Progenitor cell of endocrine pancreas (in vitro differentiated cells): Measurements from ENCODE around the gene PGM2. TPM values are rescaled to one million over a fixed set of nuclear protein-coding genes. Genes with fewer than 3 reads are reported as not detected.

ENCODE experiments used
- DNase-seq: peaks from one replicate; pipeline ENCODE4 v3.0.0; 2021; ENCODE audit warnings: low spot score; ENCODE audit not compliant: unreplicated experiment
- H3K27ac Mint-ChIP-seq: 2 replicates; pipeline ENCODE4 v1.8.0; 2021; ENCODE audit warnings: mild to moderate bottlenecking, moderate library complexity, mixed read lengths
- H3K27me3 Mint-ChIP-seq: 2 replicates; pipeline ENCODE4 v1.8.0; 2021; ENCODE audit warnings: mixed read lengths
- H3K36me3 Mint-ChIP-seq: 2 replicates; pipeline ENCODE4 v1.8.0; 2022; ENCODE audit warnings: mixed read lengths; ENCODE audit not compliant: insufficient read depth
- H3K4me1 Mint-ChIP-seq: 2 replicates; pipeline ENCODE4 v1.8.0; 2021; ENCODE audit warnings: low read depth, mixed read lengths
- H3K4me3 Mint-ChIP-seq: 2 replicates; pipeline ENCODE4 v1.8.0; 2021; ENCODE audit warnings: low read depth, mild to moderate bottlenecking, moderate library complexity, mixed read lengths
- H3K9me3 Mint-ChIP-seq: 2 replicates; pipeline ENCODE4 v1.8.0; 2021; ENCODE audit warnings: low read depth, mixed read lengths
- CTCF ChIP-seq: fragments of 200-600 bp; sonication (generic); IDR thresholded peaks from one replicate; pipeline ENCODE4 v1.5.0; 2021; ENCODE audit warnings: antibody characterized with exemption, mild to moderate bottlenecking; ENCODE audit not compliant: unreplicated experiment
- total RNA-seq: library from RNA; stranded (reverse); gene quantifications from 2 replicates; pipeline ENCODE4 v1.2.1, GENCODE V29; 2021

PGM2 gene
- total RNA-seq, 1 donor from 2014 or later: 25.9 TPM

- Mint-ChIP-seq H3K27me3 (peaks cover 43% of the 10 kb centered on the region), H3K4me1 (peaks cover 3% of the 10 kb centered on the region), H3K36me3 (peaks cover 2% of the 10 kb centered on the region), H3K27ac (no peak overlapping the region), H3K4me3 (no peak overlapping the region), H3K9me3 (peaks cover 3% of the 10 kb centered on the region)
- TF ChIP-seq CTCF: no peak
- no peak for DNase-seq
These were observed 68.8 kb downstream of the PGM2 start for GRCh38 chr4:37895271-37895670.

DNA sequence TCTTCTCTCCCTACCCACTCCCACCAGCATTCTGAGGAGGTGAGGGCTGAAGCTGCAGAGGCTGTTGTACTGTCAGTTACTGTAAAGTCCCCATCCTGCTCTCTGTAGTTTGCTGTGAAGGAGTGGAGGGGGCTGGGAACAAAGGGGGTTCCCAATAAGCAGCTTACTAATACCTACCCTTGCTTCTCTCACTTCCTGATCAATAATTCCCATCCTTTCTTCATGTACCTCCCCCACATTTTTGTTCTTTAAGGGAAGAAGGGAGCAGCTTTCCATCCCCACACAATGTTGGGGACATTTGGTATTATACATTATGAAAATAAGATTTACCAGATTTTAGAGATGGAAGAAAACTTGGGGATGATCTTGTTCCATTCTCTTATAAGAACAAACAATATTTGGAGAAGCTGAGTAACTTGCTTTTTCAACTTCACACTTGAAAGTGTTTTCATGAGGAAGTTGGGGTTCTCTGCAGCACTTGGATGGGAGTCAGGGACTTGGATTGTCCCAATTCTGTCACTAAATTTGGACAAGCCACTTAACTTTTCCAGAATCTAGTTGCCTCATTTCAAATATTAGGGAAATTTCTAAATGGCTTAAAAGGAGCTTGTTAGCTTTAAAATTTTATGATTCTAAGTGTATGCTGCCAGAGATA lies 69.8 kb downstream of the PGM2 start:
- Mint-ChIP-seq H3K27ac (no peak overlapping the region), H3K36me3 (peaks cover 2% of the 10 kb centered on the region), H3K4me1 (peaks cover 3% of the 10 kb centered on the region), H3K4me3 (no peak overlapping the region), H3K9me3 (peaks cover 3% of the 10 kb centered on the region), H3K27me3 (peaks cover 43% of the 10 kb centered on the region)
- TF ChIP-seq CTCF: no peak
- no peak for DNase-seq

DNA sequence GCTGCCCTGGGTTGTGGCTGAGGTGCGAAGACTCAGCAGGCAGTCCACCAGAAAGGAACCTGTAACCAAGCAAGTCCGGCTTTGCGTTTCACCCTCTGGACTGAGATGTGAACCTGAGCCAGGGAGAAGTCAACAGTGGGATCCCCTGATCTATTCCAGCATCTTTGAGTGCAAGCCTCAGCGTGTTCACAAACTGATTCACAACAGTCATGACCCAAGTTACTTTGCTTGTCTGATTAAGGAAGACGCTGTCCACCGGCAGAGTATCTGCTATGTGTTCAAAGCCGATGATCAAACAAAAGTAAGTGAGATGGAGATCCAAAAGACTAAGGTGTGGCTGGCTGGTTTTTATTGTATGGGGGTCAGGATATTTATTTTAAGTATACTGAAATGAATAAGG lies 75.7 kb downstream of the PGM2 start:
- H3K9me3 Mint-ChIP-seq: peaks cover 3% of the 10 kb centered on the region
- no peak for DNase-seq
- no peak overlapping the region for H3K27ac Mint-ChIP-seq
- peaks cover 2% of the 10 kb centered on the region for H3K36me3 Mint-ChIP-seq
- peaks cover 16% of the 10 kb centered on the region for H3K27me3 Mint-ChIP-seq
- TF ChIP-seq CTCF: no peak
- H3K4me1 Mint-ChIP-seq: no peaks in the 10 kb centered on the region
- no peak overlapping the region for H3K4me3 Mint-ChIP-seq

DNA sequence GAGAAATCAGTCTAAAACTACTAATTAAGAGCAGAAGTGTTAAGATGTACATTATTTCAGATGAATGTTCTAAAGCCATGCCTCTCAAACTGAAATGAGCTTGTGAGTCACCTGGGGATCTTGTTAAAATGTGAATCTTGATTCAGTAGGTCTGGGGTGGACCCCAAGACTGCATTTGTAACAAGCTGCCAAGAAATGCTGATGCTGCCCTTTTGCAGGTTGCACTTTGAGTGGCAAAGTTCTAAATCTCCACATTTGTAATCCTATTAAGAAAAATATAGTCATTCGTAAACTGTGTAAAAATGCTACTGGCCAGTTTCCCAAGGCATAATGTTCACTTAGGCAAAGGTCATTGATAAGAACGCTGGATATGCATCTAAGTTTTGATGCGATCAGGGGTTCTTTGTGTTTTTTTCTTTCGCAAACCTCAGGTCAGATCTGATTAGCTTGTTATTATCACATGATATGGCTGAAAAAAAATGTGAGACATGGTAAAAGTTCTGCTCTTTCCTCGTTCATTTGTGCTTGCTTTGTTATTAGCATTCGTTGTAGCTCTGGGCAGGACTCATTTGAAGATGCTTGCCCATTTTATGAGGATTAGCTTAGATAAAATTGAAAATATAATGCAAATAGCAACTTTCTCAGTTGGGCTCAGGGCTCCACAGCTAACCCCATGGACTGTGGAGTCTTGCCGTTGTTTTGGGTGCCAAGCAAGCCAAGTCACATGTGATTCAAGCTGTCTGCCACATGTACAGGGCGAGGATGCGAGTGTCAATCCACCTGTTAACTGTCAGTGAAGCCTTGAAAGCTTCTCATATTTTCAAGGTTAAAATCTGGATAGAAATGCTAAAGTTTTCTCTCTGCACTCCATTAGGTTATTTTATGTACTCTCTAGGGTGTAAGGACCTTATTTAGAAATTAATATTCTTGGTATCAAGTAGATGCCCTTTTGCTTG lies 76.5 kb downstream of the PGM2 start:
- Mint-ChIP-seq H3K4me1 (no peaks in the 10 kb centered on the region), H3K27me3 (peaks cover 16% of the 10 kb centered on the region), H3K9me3 (peaks cover 3% of the 10 kb centered on the region), H3K4me3 (no peak overlapping the region), H3K36me3 (peaks cover 2% of the 10 kb centered on the region), H3K27ac (no peak overlapping the region)
- DNase-seq: no peak
- TF ChIP-seq CTCF: no peak

- Mint-ChIP-seq H3K27ac (no peak overlapping the region), H3K4me1 (no peaks in the 10 kb centered on the region), H3K36me3 (peaks cover 2% of the 10 kb centered on the region), H3K4me3 (no peak overlapping the region), H3K27me3 (peaks cover 17% of the 10 kb centered on the region), H3K9me3 (peaks cover 3% of the 10 kb centered on the region)
- TF ChIP-seq CTCF: no peak
- no peak for DNase-seq
These were observed 77.4 kb downstream of the PGM2 start for GRCh38 chr4:37903901-37904300.
